ENCODE measurements around the gene APOBEC3C.
A peak's percentile ranks its signal among the peaks of the same experiment; 100 is the strongest.
"Not testable (repeated sequence)": the region's sequence is repeated elsewhere in the genome, so short reads cannot be mapped to it uniquely, and the experiment has no call there.

Gene APOBEC3C

GRCh38 chr22:39013942-39014722 lies at the start of gene APOBEC3C:
APOBEC3C (plus strand) TSS chr22:39014257; CDS start chr22:39014363, 106 bp downstream.
- DNase-seq: peak; percentile 76

- no peak for DNase-seq
Observed at GRCh38 chr22:38964306-38964705, 49.8 kb upstream of the APOBEC3C start.

- DNase-seq: no peak
Observed at GRCh38 chr22:38964989-38965388, 49.1 kb upstream of the APOBEC3C start.

GRCh38 chr22:38965614-38966379 lies 48.3 kb upstream of the APOBEC3C start:
- DNase-seq: no peak

GRCh38 chr22:38966380-38966702 lies 47.7 kb upstream of the APOBEC3C start:
- DNase-seq: no peak

- no peak for DNase-seq
Observed at GRCh38 chr22:38966942-38967341, 47.1 kb upstream of the APOBEC3C start.

GRCh38 chr22:38967451-38968450 lies 46.3 kb upstream of the APOBEC3C start:
- no peak for DNase-seq

- no peak for DNase-seq
Observed at GRCh38 chr22:38968801-38969200, 45.3 kb upstream of the APOBEC3C start.

GRCh38 chr22:38970551-38970950 lies 43.5 kb upstream of the APOBEC3C start:
- DNase-seq: no peak

GRCh38 chr22:38971202-38971601 lies 42.9 kb upstream of the APOBEC3C start:
- DNase-seq: no peak

GRCh38 chr22:38971791-38972190 lies 42.3 kb upstream of the APOBEC3C start:
- DNase-seq: no peak

- no peak for DNase-seq
Observed at GRCh38 chr22:38972558-38972957, 41.5 kb upstream of the APOBEC3C start.

GRCh38 chr22:38973289-38974169 lies 40.5 kb upstream of the APOBEC3C start:
- no peak for DNase-seq

- DNase-seq: no peak
Observed at GRCh38 chr22:38974170-38974825, 39.8 kb upstream of the APOBEC3C start.

- no peak for DNase-seq
Observed at GRCh38 chr22:38974826-38975175, 39.3 kb upstream of the APOBEC3C start.

- not testable (repeated sequence) for DNase-seq
Observed at GRCh38 chr22:38977289-38977688, 36.8 kb upstream of the APOBEC3C start.

GRCh38 chr22:38980587-38980986 lies 33.5 kb upstream of the APOBEC3C start:
- DNase-seq: not testable (repeated sequence)

- peak; percentile 34 for DNase-seq
Observed at GRCh38 chr22:38981005-38981991, 32.8 kb upstream of the APOBEC3C start.

- DNase-seq: peak; percentile 84
Observed at GRCh38 chr22:38981992-38982927, 31.8 kb upstream of the APOBEC3C start, which contains the start of gene APOBEC3B. APOBEC3B (plus strand) TSS chr22:38982347; CDS start chr22:38982454, 107 bp downstream.

Data from NCI-H226 (cell line).